Stomach (tissue), 9 donors: Measurements from ENCODE around the gene PSMB7. TPM values are rescaled to one million over a fixed set of nuclear protein-coding genes. Genes with fewer than 3 reads are reported as not detected.

Experiments used
- DNase-seq, 2 donors: peaks; one replicate each; pipeline versions ENCODE4 v3.0.0 to v3.0.0-alpha.2; 2013 to 2019
- H3K27ac ChIP-seq, 5 donors: fragments of 200-600 bp in 4 of 5; sonication (generic) in 4 of 5; one replicate each; pipeline ENCODE4 v1.5.1; 2013 to 2019; ENCODE audit warnings: mild to moderate bottlenecking in 1 of 5, moderate library complexity in 1 of 5
- H3K27me3 ChIP-seq, 3 donors: fragments of 200-600 bp; sonication (generic); one replicate each; pipeline ENCODE4 v1.5.1; 2017 to 2019; ENCODE audit warnings: mixed run types in 1 of 3
- H3K36me3 ChIP-seq, 4 donors: fragments of 200-600 bp; sonication (generic); 1 replicate in 3 of 4; 2 replicates in 1 of 4; pipeline ENCODE4 v1.5.1; 2016 to 2019
- H3K4me1 ChIP-seq, 4 donors: fragments of 200-600 bp; sonication (generic); one replicate each; pipeline ENCODE4 v1.5.1; 2016 to 2019
- H3K4me3 ChIP-seq, 4 donors: fragments of 200-600 bp; sonication (generic) in 3 of 4; one replicate each; pipeline ENCODE4 v1.5.1; 2016 to 2019; ENCODE audit warnings: mild to moderate bottlenecking in 1 of 4
- H3K9me3 ChIP-seq, 4 donors: fragments of 200-600 bp; sonication (generic); one replicate each; pipeline ENCODE4 v1.5.1; 2016 to 2019
- EP300 ChIP-seq: sonication (generic); formaldehyde crosslinking; IDR thresholded peaks from one replicate; pipeline ENCODE4 v1.6.1; 2017; ENCODE audit warnings: antibody characterized with exemption
- POLR2A ChIP-seq, 4 donors: fragments of 450-650 bp; IDR thresholded peaks; one replicate each; pipeline ENCODE4 v1.6.1; 2016; ENCODE audit warnings: antibody characterized with exemption in 4 of 4, control low read depth in 2 of 4, mild to moderate bottlenecking in 1 of 4, moderate library complexity in 1 of 4
- POLR2AphosphoS5 ChIP-seq, 3 donors: sonication (generic); formaldehyde crosslinking; IDR thresholded peaks; one replicate each; pipeline ENCODE4 v1.6.1; 2016; ENCODE audit warnings: antibody characterized with exemption in 3 of 3
- WGBS, 5 donors: extraction: QIAGEN DNeasy Blood & Tissue Kit in 3 of 5; methylation state at CpG; one replicate each; pipeline versions ENCODE4 v1.1.5 to v1.1.7; 2013 to 2018; 5-methylcytosine and 5-hydroxymethylcytosine counted together
- intact Hi-C: fragments of 100-400 bp; cut with DNase I; formaldehyde crosslinking; loops from one replicate; pipeline ENCODE4 v1.15.1; 2023; ENCODE audit warnings: low total_unique reads
- polyA plus RNA-seq, 3 donors: library from polyadenylated mRNA; stranded (reverse); fragments of 200-250 nt; gene quantifications; one replicate each; pipeline ENCODE4 v1.2.3, GENCODE V29; 2013
- total RNA-seq, 5 donors: library from RNA; depleted of rRNA; stranded (reverse); fragments of >200 nt; gene quantifications; one replicate each; pipeline versions ENCODE4 v1.1.0 to v1.2.3, GENCODE V29; 2014 to 2016
- TF ChIP-seq, protein P1 (sequence below), 7 experiments: fragments of 450-650 bp in 4 of 7; fragments of 200-600 bp in 3 of 7; sonication (generic) in 3 of 7; IDR thresholded peaks; one replicate each; pipeline ENCODE4 v1.5.1; 2016 to 2019; ENCODE audit warnings: antibody characterized with exemption in 7 of 7, control low read depth in 2 of 7, mild to moderate bottlenecking in 1 of 7
- donor health status: healthy with polysubstance abuse.
- donor health status: Bipolar disorder and iron deficiency.
- donor health status: healthy.

The PSMB7 gene
- total and polyA plus RNA-seq, 8 donors = 4.9 to 213 (median 118) TPM

DNA sequence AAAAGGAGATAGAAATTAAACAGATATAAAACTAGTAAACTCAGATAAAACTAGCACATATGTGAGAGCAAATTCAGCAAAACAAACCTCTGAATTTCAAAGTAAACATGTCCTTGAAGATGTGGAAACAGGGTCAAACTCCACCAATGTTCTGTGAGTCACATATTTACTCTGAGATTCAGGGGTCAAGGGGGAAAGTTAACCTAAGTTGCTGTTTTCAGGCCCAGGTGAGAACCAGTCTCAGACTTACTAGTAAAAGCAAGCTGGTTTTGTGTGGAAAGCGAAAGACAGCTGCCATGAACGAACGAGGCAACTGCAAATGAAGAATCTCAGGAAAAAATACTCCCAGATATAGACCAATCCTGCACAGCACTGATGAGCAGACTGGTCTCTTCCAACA, 29.0 kb downstream of the PSMB7 start:
- H3K9me3 ChIP-seq = no peaks in the 10 kb centered on the region
- intact Hi-C loops = no loop called here
- H3K4me3 ChIP-seq = no peak overlapping the region
- WGBS, 5 donors = 54 to 71% (median 61%) methylated on average over 3 of the region's 3 CpGs
- peak in 1 of 3 donors; percentile 10 for TF ChIP-seq POLR2AphosphoS5 (IDR thresholded peaks at IDR 0.05)
- no peak for TF ChIP-seq POLR2A (IDR thresholded peaks at IDR 0.05)
- H3K36me3 ChIP-seq = peaks cover 15 to 30% (median 27%) of the 10 kb centered on the region in 4 donors
- DNase-seq = peak in 1 of 2 donors; percentile 57
- H3K27ac ChIP-seq = no peak overlapping the region
- H3K27me3 ChIP-seq = no peaks in the 10 kb centered on the region
- peaks cover 22 to 71% (median 52%) of the 10 kb centered on the region in 4 donors for H3K4me1 ChIP-seq

DNA sequence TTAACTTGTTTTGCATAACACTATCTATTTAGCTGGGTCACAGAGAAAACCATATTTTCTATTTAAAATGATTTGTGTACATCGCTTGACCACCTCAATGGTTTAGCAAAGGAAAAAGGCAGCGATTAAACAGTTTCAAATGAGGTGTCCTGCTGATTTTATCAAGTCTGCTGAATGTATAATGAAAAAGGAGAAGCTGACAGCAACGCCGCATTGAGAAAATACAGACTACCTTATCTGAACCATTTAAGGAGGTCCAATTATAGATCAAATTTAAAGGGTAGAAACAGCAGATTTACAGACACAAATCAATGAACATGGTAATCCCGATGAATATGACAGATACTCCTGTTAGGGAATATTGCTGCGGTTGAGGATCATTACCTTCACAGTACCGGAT, 29.6 kb downstream of the PSMB7 start:
- H3K27ac ChIP-seq = no peak overlapping the region
- TF ChIP-seq EP300 (no peak), POLR2A (IDR thresholded peaks at IDR 0.05) (no peak), POLR2AphosphoS5 (IDR thresholded peaks at IDR 0.05) (no peak)
- TF ChIP-seq, protein P1, sequence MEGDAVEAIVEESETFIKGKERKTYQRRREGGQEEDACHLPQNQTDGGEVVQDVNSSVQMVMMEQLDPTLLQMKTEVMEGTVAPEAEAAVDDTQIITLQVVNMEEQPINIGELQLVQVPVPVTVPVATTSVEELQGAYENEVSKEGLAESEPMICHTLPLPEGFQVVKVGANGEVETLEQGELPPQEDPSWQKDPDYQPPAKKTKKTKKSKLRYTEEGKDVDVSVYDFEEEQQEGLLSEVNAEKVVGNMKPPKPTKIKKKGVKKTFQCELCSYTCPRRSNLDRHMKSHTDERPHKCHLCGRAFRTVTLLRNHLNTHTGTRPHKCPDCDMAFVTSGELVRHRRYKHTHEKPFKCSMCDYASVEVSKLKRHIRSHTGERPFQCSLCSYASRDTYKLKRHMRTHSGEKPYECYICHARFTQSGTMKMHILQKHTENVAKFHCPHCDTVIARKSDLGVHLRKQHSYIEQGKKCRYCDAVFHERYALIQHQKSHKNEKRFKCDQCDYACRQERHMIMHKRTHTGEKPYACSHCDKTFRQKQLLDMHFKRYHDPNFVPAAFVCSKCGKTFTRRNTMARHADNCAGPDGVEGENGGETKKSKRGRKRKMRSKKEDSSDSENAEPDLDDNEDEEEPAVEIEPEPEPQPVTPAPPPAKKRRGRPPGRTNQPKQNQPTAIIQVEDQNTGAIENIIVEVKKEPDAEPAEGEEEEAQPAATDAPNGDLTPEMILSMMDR (IDR thresholded peaks at IDR 0.05) = no peak
- H3K9me3 ChIP-seq = no peaks in the 10 kb centered on the region
- H3K4me1 ChIP-seq = peaks cover 17 to 66% (median 46%) of the 10 kb centered on the region in 4 donors
- intact Hi-C loops = no loop called here
- no peak for DNase-seq
- no peaks in the 10 kb centered on the region for H3K27me3 ChIP-seq
- WGBS, 5 donors = 79 to 90% (median 87%) methylated on average over 7 of the region's 7 CpGs
- peaks cover 15 to 30% (median 27%) of the 10 kb centered on the region in 4 donors for H3K36me3 ChIP-seq
- no peak overlapping the region for H3K4me3 ChIP-seq

DNA sequence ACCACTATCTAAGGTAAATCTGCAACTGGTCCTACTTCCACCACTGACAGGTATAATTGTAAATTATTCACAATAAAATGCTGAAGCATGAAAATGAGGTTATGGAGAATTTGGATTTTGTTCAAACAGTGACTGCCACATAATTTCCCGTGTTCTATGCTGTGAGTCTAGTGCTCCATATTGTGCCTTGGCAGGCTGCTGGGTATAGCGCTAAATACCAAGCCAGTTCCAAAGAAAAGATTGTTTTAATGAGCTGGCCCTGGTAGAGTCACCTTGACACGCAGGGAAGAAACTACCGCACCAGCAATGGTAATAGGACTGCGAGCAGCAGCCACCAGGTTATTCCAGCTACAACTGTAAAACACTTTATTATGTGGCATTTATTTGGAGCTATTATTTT, 30.4 kb downstream of the PSMB7 start:
- Histone ChIP-seq H3K27me3 (no peaks in the 10 kb centered on the region), H3K4me3 (no peak overlapping the region), H3K4me1 (peaks cover 9 to 58% (median 40%) of the 10 kb centered on the region in 4 donors), H3K27ac (no peak overlapping the region), H3K9me3 (no peaks in the 10 kb centered on the region), H3K36me3 (peaks cover 15 to 38% (median 34%) of the 10 kb centered on the region in 4 donors)
- TF ChIP-seq POLR2AphosphoS5 (IDR thresholded peaks at IDR 0.05) (no peak), EP300 (no peak), POLR2A (IDR thresholded peaks at IDR 0.05) (no peak)
- TF ChIP-seq, protein P1 (IDR thresholded peaks at IDR 0.05) = no peak
- no peak for DNase-seq
- 63 to 79% (median 75%) methylated on average over 5 of the region's 5 CpGs for WGBS, 5 donors
- intact Hi-C loops = no loop called here

DNA sequence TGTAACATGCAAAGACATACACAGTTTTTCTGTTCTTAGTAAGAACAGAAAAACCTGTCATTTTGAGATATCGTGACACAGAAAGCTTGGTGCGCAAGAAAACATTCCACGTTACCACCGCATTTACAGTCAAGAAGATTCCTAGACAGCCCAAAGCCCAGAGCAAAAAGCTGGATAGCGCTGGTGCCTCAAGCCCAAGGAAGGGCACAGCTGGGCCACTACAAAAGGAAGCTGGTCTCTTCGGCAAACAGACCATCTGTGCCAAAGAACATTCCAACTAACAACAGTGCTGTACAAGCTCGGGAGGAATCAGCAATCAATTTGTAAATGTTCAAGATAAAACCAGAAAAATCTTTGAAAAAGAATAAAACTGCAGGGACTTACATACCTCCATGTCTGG, 31.0 kb downstream of the PSMB7 start:
- H3K27me3 ChIP-seq = no peaks in the 10 kb centered on the region
- no peak overlapping the region for H3K27ac ChIP-seq
- peaks cover 7 to 51% (median 34%) of the 10 kb centered on the region in 4 donors for H3K4me1 ChIP-seq
- TF ChIP-seq EP300 (no peak), POLR2AphosphoS5 (IDR thresholded peaks at IDR 0.05) (no peak), POLR2A (IDR thresholded peaks at IDR 0.05) (no peak)
- TF ChIP-seq, protein P1 (IDR thresholded peaks at IDR 0.05) = no peak
- WGBS, 5 donors = 78 to 87% (median 82%) methylated on average over 7 of the region's 7 CpGs
- no peaks in the 10 kb centered on the region for H3K9me3 ChIP-seq
- H3K36me3 ChIP-seq = peaks cover 15 to 43% (median 39%) of the 10 kb centered on the region in 4 donors
- intact Hi-C loops = no loop called here
- H3K4me3 ChIP-seq = no peak overlapping the region
- DNase-seq = no peak

DNA sequence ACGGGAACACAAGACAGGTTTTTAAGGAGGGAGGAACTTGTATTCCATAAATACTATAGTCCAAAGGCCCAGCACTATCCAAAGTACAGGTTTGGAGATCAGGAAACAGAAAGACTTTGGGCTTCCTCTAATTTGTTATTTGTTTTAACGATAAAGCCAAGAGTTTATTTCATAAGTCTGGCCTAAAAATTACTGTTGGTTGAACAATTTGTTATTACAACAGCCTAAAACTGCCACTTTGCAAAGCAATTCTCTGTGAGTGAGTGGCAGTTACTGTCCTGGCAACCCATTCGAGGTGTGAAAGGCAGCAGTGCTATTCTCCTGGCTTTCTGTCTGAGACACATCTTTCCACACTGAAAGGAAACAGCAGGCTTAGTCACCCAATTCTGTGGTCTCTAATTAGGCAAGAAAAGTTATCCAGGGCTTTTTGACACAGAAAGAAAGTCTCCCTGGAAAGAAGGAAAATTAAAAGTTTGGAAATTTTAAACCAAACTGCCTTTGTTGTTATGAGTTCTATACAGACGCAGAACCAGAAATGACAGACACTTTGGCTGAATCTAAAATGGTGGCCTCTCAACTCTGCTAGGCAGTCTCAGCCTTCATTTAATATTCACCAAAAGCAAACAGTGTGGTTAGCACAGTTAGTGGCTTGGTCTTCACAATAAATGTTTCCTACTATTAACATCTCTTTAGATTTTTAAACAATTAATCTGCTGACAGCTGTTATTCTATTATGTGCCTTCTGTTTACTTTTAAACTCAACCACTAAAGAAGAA, 33.9 kb downstream of the PSMB7 start:
- Histone ChIP-seq H3K9me3 (no peaks in the 10 kb centered on the region), H3K4me3 (no peak overlapping the region), H3K27ac (no peak overlapping the region), H3K4me1 (peaks cover 1 to 36% (median 18%) of the 10 kb centered on the region in 4 donors), H3K36me3 (peaks cover 15 to 51% (median 42%) of the 10 kb centered on the region in 4 donors), H3K27me3 (no peaks in the 10 kb centered on the region)
- TF ChIP-seq EP300 (no peak), POLR2A (IDR thresholded peaks at IDR 0.05) (no peak), POLR2AphosphoS5 (IDR thresholded peaks at IDR 0.05) (no peak)
- TF ChIP-seq, protein P1 (IDR thresholded peaks at IDR 0.05) = no peak
- 80 to 88% (median 81%) methylated on average over 4 of the region's 4 CpGs for WGBS, 5 donors
- intact Hi-C loops = no loop called here
- no peak for DNase-seq
